Gastroesophageal sphincter (tissue), 4 donors: ENCODE results near the gene MTCL3.

Experiments
- ATAC-seq: fragments of 150-250 bp; one replicate; pipeline ENCODE4 v1.9.1; 2016; ENCODE audit warnings: mild to moderate bottlenecking, moderate library complexity
- H3K27ac ChIP-seq, 4 donors: fragments of 200-600 bp; sonication (generic) in 3 of 4; 1 replicate in 3 of 4; 2 replicates in 1 of 4; pipeline ENCODE4 v1.5.1; 2016 to 2019
- H3K27me3 ChIP-seq: fragments of 200-600 bp; sonication (generic); one replicate; pipeline ENCODE4 v1.5.1; 2019
- H3K36me3 ChIP-seq, 2 donors: fragments of 200-600 bp; sonication (generic); one replicate each; pipeline ENCODE4 v1.5.1; 2019; ENCODE audit warnings: control low read depth in 1 of 2
- H3K4me1 ChIP-seq, 3 donors: fragments of 200-600 bp; sonication (generic); 1 replicate in 2 of 3; 2 replicates in 1 of 3; pipeline ENCODE4 v1.5.1; 2016 to 2019; ENCODE audit warnings: control low read depth in 2 of 3
- H3K4me3 ChIP-seq, 2 donors: fragments of 200-600 bp; sonication (generic); one replicate each; pipeline ENCODE4 v1.5.1; 2019; ENCODE audit warnings: mild to moderate bottlenecking in 1 of 2, moderate library complexity in 1 of 2
- H3K9me3 ChIP-seq, 3 donors: fragments of 200-600 bp; sonication (generic); one replicate each; pipeline ENCODE4 v1.5.1; 2017 to 2019; ENCODE audit warnings: control low read depth in 2 of 3
- CTCF ChIP-seq, 4 experiments: fragments of 200-600 bp in 2 of 4; fragments of 450-650 bp in 2 of 4; sonication (generic) in 1 of 4; IDR thresholded peaks; one replicate each; pipeline ENCODE4 v1.5.1; 2017 to 2019; ENCODE audit warnings: antibody characterized with exemption in 4 of 4, mild to moderate bottlenecking in 2 of 4, moderate library complexity in 2 of 4
- EP300 ChIP-seq: sonication (generic); formaldehyde crosslinking; IDR thresholded peaks from one replicate; pipeline ENCODE4 v1.6.1; 2017; ENCODE audit warnings: antibody characterized with exemption, mild to moderate bottlenecking
- POLR2A ChIP-seq, 2 donors: fragments of 450-650 bp; IDR thresholded peaks; one replicate each; pipeline ENCODE4 v1.6.1; 2017; ENCODE audit warnings: antibody characterized with exemption in 2 of 2, mild to moderate bottlenecking in 2 of 2, moderate library complexity in 1 of 2
- POLR2AphosphoS5 ChIP-seq: sonication (generic); formaldehyde crosslinking; IDR thresholded peaks from one replicate; pipeline ENCODE4 v1.6.1; 2017; ENCODE audit warnings: antibody characterized with exemption
- WGBS, 2 donors: methylation state at CpG; one replicate each; pipeline ENCODE4 v1.1.5; 2018; ENCODE audit warnings: low coverage in 1 of 2; 5-methylcytosine and 5-hydroxymethylcytosine counted together

MTCL3 gene

GRCh38 chr6:127518710-127519468 is at the start of gene MTCL3:
TSS of gene MTCL3 (minus strand) at chr6:127519335.
- Histone ChIP-seq H3K4me3 (peak within 1 kb of the TSS in 1 of 2 donors; percentile 18), H3K27ac (no peak within 1 kb of the TSS), H3K9me3 (no peaks in the 10 kb centered on the region), H3K27me3 (peaks cover 68% of the 10 kb centered on the region), H3K4me1 (peaks cover 0 to 46% (median 24%) of the 10 kb centered on the region in 3 donors), H3K36me3 (no peaks in the 10 kb centered on the region)
- ATAC-seq, result no peak
- 2 to 6% methylated on average over 15 to 38 of the region's 42 CpGs for WGBS, 2 donors
- TF ChIP-seq CTCF (IDR thresholded peaks at IDR 0.05) (no peak), EP300 (no peak), POLR2AphosphoS5 (no peak), POLR2A (IDR thresholded peaks at IDR 0.05) (no peak)

- Histone ChIP-seq H3K27me3 (no peaks in the 10 kb centered on the region), H3K27ac (no peak overlapping the region), H3K4me3 (no peak overlapping the region), H3K36me3 (no peaks in the 10 kb centered on the region), H3K9me3 (no peaks in the 10 kb centered on the region), H3K4me1 (no peaks in the 10 kb centered on the region)
- TF ChIP-seq POLR2AphosphoS5 (no peak), CTCF (IDR thresholded peaks at IDR 0.05) (no peak), POLR2A (IDR thresholded peaks at IDR 0.05) (no peak), EP300 (no peak)
- WGBS, 2 donors, result 68 to 70% methylated on average over 2 of the region's 2 CpGs
- ATAC-seq, result no peak
Measured at GRCh38 chr6:127567476-127567875, 48.3 kb upstream of the MTCL3 start.

DNA sequence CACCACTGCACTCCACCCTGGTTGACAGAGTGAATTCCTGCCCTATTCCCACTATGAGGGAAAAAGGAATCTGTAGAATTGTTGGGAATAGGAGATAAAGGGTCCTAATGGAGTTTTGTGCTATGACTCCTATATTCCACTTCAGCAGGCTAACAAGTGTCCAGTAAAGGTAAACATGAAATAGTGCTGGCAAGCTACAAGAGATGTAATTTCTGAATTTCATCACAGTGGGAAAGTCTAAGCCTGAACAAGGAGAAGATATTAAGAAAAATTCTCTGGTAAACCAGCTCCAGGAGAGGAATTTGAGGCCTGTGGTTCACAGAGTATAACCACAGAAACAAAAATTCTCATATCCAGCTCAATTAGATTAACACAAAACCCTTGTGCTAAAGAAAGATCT is 47.5 kb upstream of the MTCL3 start:
- no peaks in the 10 kb centered on the region for H3K9me3 ChIP-seq
- H3K27ac ChIP-seq, result no peak overlapping the region
- no peak overlapping the region for H3K4me3 ChIP-seq
- H3K36me3 ChIP-seq, result no peaks in the 10 kb centered on the region
- no peak for ATAC-seq
- H3K4me1 ChIP-seq, result no peaks in the 10 kb centered on the region
- no peaks in the 10 kb centered on the region for H3K27me3 ChIP-seq
- TF ChIP-seq POLR2A (IDR thresholded peaks at IDR 0.05), result no peak
- no peak for TF ChIP-seq EP300
- no peak for TF ChIP-seq CTCF (IDR thresholded peaks at IDR 0.05)
- no peak for TF ChIP-seq POLR2AphosphoS5

- no peaks in the 10 kb centered on the region for H3K36me3 ChIP-seq
- no peak for ATAC-seq
- no peaks in the 10 kb centered on the region for H3K4me1 ChIP-seq
- no peaks in the 10 kb centered on the region for H3K27me3 ChIP-seq
- no peak overlapping the region for H3K27ac ChIP-seq
- no peak overlapping the region for H3K4me3 ChIP-seq
- H3K9me3 ChIP-seq, result no peaks in the 10 kb centered on the region
- TF ChIP-seq POLR2AphosphoS5, result no peak
- TF ChIP-seq EP300, result no peak
- TF ChIP-seq POLR2A (IDR thresholded peaks at IDR 0.05), result no peak
- TF ChIP-seq CTCF (IDR thresholded peaks at IDR 0.05), result no peak
Measured at GRCh38 chr6:127566119-127566518, 47.0 kb upstream of the MTCL3 start.

GRCh38 chr6:127564761-127565160 is 45.6 kb upstream of the MTCL3 start:
- no peaks in the 10 kb centered on the region for H3K27me3 ChIP-seq
- TF ChIP-seq EP300 (no peak), POLR2AphosphoS5 (no peak), POLR2A (IDR thresholded peaks at IDR 0.05) (no peak), CTCF (IDR thresholded peaks at IDR 0.05) (no peak)
- 81 to 94% methylated on average over 2 to 3 of the region's 3 CpGs for WGBS, 2 donors
- H3K36me3 ChIP-seq, result no peaks in the 10 kb centered on the region
- no peak overlapping the region for H3K4me3 ChIP-seq
- H3K9me3 ChIP-seq, result no peaks in the 10 kb centered on the region
- no peak for ATAC-seq
- H3K4me1 ChIP-seq, result no peaks in the 10 kb centered on the region
- H3K27ac ChIP-seq, result no peak overlapping the region
